Stimulated activated CD8-positive, alpha-beta memory T cell treated with anti-CD3 and anti-CD28 coated beads, Interleukin-7, amount 100 ng/mL, for 24 hours (primary cell): ENCODE results near the gene EYS.
"Not testable (repeated sequence)": the region's sequence is repeated elsewhere in the genome, so short reads cannot be mapped to it uniquely, and the experiment has no call there.

Experiments
- DNase-seq: peaks from one replicate; pipeline ENCODE4 v3.0.0-alpha.2; 2020; ENCODE audit warnings: low read depth

The EYS gene

GRCh38 chr6:64589961-64590360, 1117.1 kb downstream of the EYS start:
- no peak for DNase-seq

DNA sequence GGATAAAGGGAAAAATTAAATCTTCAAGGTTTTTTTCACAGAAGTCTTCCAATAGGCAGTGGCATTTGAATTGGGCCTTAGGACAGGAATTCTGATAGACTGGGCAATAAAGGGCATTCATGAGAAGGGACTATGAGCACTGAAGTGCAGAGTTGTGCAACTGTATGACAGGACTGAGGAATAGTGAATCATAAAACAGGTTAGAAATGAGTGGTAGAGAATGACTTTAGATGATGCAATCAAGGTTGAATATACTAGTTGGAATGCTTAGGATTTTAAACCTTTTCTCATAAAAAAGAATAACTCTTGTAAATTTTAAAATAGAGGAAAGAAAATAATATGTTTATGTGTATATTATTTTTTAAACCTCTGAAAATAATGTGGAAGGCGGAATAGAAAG, 1126.7 kb downstream of the EYS start:
- no peak for DNase-seq

DNA sequence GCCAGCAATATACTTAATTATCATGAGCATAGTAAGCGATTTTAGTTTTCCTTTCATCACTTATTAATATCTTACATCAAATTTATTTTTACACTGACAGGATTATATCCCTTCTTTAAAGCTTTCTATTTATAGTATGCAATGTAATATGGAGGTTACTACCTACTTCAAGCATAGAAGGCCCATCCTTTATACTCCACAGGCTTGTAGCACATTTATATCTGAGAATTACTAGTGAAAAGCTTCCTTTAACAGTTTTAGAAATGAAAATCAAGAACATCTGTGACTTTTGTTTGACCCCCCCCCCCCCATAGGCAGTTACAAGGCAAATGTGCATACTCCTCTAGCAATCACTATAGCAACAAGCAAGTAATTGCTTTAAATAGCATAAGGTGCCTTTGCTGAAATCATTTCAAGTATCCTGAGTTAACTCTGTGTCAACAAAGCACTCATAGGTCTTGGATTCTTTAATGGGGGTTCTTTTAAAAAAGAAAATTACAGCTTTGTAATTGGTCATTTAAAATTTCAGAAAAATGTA, 1153.7 kb downstream of the EYS start:
- DNase-seq: no peak

DNA sequence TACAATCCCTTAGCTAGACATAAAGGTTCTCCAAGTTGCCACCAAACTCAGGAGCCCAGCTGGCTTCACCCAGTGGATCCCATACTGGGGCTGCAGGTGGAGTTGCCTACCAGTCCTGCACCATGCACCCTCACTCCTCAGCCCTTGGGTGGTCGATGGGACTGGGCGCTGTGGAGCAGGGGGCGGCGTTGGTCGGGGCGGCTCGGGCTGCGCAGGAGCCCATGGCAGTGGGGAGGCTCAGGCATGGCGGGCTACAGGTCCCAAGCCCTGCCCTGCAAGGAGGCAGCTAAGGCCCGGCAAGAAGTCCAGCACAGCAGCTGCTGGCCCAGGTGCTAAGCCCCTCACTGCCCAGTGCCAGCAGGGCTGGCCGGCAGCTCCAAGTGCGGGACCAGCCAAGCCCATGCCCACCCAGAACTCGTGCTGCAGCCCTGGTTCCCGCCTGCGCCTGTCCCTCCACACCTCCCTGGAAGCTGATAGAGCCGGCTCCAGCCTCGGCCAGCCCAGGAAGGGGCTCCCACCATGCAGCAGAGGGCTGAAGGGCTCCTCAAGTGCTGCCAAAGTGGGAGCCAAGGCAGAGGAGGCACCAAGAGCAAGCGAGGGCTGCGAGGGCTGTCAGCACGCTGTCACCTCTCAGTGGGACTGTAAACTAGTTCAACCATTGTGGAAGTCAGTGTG, 1159.3 kb downstream of the EYS start:
- no peak for DNase-seq

- DNase-seq: no peak
These were observed 1167.1 kb downstream of the EYS start for GRCh38 chr6:64539917-64540316.

- no peak for DNase-seq
These were observed 1168.3 kb downstream of the EYS start for GRCh38 chr6:64538722-64539121.

GRCh38 chr6:64527899-64528298, 1179.1 kb downstream of the EYS start:
- DNase-seq: no peak

DNA sequence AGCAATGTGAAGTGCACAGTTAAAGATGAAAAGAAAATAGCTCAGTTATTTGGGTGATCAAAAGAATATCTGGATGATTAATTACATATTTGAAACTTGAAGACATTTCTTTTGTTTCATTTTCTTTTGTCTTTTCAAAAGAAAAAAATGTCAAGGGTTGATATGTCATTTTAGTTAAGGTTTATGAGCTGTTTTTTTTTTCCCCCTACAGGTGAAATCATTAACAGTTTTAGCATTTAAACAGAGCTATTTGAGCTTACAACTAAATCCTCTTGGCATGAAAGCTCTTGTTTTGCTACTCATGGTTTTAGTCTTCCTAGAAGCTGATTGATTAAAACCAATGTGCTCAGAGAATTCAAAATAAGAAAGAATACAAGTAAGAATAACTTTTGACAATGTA, 1184.2 kb downstream of the EYS start:
- no peak for DNase-seq

DNA sequence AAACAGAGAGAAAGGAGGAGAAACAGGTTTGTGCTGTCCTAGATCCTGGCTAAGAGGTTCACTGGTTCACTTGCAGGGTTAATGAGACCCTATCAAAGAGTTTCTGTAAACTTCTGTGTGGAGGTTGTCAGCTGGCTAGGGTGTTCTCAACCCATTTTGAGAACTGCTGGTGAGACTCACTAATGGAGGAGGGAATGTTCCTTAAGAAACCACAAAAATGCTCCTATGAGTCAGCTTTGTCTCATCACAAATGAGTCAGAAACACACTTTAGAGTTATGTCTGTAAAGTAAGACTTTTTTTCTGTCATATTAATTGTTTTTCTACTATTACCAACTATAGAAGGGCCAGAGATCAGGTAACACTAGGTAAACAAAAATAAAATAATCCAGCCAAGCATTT, 1187.0 kb downstream of the EYS start:
- DNase-seq: no peak

DNA sequence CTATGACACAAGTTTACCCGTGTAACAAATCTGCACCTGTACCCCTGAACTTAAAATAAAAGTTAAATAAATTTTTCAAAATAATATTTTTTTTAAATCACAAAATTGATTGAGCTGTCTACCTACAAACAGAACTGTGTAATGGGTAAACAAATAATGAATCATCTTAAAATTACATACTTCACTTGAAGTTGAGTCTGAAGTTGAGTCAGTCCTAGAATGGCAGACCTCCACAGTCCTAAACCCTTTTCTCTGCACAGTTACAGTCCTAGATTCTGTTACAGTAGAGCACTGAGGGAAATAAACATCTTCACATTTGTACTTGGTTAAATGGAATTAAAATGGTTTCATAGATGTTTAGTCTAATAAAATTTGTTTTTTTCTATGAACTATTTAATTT, 1190.6 kb downstream of the EYS start:
- DNase-seq: no peak

DNA sequence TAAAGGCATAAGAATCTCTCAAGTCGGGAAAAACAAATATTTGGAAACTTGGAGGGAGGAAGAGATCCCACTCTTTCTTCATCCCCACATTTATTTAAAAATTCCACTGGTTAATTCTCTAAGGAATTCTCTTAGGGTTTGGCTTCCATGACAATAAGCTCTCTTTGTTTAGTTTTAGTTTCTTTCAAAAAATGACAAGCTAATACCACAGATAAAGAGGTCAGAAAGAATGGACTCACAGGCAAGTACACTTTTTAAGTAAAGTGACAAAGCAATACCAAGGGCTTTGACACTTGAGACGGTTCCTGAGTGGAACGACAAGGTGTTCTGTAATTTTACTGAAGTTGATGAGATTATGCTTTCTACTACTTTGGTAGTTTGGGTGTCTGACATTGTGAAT, 1199.4 kb downstream of the EYS start:
- DNase-seq: no peak

GRCh38 chr6:64505312-64505711, 1201.7 kb downstream of the EYS start:
- DNase-seq: no peak

DNA sequence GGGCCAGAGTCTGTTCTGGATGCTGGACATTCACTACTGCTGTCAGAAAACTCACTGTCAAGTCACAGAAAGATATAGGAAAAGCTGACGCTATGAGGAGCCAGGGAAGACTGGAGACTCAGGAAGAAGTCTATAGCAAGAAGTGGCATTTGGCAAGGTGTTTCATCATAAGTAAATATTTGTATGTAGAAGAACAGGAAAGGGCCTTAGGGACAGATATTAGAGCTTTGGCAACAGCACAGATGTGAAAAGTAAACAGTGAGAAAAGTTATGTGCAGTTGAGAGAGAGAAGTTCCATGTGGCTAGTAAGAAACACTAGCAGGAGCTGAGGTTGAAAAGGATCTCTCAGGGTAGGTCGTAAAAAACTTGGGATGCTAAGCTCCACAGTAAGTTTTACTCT, 1202.5 kb downstream of the EYS start:
- no peak for DNase-seq

- no peak for DNase-seq
These were observed 1204.2 kb downstream of the EYS start for GRCh38 chr6:64502801-64503200.

DNA sequence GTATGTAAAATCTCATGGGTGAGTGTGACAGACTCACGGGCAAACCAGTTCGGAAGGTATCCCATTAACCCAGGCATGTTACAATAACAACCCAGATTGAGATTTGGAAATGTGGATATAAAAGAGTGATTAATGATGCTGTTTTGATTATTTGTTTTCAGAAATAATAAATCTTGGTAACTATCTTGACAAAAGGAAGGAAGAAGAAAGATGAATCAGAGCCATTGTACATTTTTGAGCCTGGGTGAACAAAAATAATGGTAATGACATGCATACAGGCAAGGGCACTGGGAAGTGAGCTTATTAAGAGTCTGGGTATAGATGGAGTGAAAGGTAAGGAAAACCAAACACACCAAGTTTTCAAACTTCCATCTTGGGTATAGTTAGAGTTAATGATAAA, 1209.4 kb downstream of the EYS start:
- DNase-seq: no peak

DNA sequence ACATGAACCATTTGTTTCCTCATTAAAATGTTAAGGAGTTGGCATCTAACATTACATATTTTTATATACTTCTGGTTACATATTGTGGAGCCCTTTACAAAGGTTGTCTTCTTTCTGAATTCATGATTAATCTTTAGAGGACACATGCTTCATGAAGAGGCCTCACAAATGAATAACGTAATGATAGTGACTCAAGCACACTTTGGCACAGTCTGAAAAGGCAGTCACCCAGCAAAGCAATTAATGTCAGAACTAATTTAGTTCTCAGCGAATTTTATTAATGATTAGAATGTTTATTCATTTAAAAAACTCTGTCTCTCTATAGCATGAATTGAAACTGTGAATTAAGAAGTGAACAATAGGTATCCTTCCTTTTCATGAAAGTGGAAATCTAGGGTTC, 1217.3 kb downstream of the EYS start:
- no peak for DNase-seq

DNA sequence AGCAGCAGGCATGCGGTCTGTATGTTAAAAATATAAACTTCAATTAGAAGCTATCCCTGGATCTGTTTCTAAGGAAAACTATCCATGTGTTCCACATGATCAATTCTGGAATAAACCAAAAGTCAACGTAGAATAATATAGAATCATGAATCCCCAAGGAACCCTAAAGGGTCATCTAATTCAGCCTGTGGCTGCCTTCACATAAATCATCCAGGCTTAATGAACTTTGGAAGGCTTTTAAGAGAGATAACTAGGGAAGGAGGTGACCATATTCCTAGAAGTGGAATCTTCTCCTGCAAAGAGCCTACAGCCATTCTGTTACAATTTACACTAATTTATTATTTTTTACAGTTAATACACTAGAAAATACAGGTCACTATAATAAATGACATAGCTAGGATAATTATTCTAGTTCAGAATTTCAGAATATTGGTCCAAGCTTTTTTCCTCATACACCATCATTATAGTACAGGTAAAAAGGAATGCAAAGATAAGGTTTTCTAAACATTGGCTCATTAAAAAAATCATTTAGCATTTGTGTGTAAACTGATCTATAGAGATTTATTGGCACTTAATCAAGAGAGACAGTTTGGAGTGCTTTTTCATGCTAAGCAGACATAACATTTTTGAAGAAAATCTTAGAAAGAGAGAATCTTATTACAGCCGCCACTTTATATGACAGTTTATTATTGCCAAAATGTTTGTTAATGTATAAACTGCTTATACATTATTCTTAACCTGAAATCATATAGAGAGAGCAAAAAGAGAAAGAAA, 1220.3 kb downstream of the EYS start:
- DNase-seq: no peak

- no peak for DNase-seq
These were observed 1223.0 kb downstream of the EYS start for GRCh38 chr6:64483956-64484499.

DNA sequence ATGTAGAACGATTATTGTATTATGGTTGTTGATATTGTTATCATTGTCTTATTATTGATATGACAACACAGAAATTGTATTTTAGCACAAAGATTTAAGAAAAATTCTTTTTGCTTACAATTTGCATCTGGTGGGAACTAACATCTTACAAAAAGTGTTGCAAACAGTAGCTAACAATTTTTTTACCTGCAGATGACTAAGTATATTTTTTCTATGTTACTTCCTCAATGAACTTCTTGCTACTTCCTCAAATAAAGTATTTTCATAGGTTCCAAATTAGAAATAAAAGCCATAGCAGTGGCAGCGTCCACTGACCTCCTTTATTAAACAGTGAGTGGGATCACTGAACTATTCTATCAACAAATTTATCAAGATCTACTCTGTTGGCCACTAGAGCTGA, 1224.4 kb downstream of the EYS start:
- DNase-seq: no peak

DNA sequence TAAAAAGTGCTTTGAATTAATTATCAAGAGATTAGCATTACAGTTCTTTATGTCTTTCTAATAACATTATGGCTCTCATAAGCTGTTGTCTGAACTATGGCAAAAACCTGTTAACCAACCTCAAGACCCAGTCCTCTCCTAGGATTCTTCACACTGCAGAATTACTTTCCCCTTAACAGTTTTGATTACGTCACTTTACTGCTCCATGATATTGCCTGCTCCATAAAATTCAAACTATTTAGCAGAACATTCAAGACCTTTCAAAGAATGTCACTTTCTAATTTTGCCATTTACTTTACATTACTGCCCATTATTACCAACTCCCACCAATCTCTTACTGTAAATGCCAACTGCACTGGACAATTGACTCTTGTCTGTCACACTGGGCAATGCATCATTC, 1227.9 kb downstream of the EYS start:
- no peak for DNase-seq

GRCh38 chr6:64477391-64477790, 1229.6 kb downstream of the EYS start:
- no peak for DNase-seq

DNA sequence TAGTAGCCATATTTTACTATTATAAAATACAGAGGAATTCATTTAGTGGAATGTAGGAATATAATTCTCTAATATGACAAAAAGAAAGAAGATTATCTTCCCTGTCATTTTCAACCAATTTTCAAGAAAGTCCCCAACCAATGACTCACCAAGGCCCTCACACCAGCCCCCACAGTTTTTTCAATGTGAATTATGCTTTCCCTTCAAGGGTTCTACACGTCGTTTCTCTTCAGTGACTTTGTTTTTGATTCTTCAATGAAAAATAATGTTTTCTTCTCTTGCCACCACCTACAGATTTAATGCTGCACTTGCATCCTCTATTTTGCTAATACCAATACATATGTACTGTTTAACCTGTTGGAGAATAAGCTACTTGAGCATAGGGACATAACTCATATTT, 1230.1 kb downstream of the EYS start:
- DNase-seq: no peak

- not testable (repeated sequence) for DNase-seq
These were observed 1237.6 kb downstream of the EYS start for GRCh38 chr6:64469405-64469804.
